GM12878 (cell line): Measurements from ENCODE around the gene FAM227A. TPM values are rescaled to one million over a fixed set of nuclear protein-coding genes. Genes with fewer than 3 reads are reported as not detected.

Source experiments
- ATAC-seq: fragments of 200-7000 bp; cut with Tn5 transposase; 3 replicates; pipeline ENCODE4 v1.9.1; 2020; ENCODE audit warnings: mild to moderate bottlenecking, moderate library complexity
- BruUV-seq: library from RNA; stranded (reverse); fragments of 400-500 nt; replicated peaks from 2 replicates; lab custom pipeline; 2021; lab: Mats Ljungman, UMichigan
- CTCF ChIA-PET: fragments of 300-600 bp; sonication (Branson Sonifier 250); formaldehyde crosslinking; extraction: SDS; loops from one replicate; lab custom pipeline; 2021; ENCODE audit warnings: inconsistent platforms; lab: Yijun Ruan, JAX
- POLR2A ChIA-PET: fragments of 350-600 bp; formaldehyde crosslinking; extraction: SDS; loops from one replicate; lab custom pipeline; 2021; ENCODE audit warnings: inconsistent platforms; lab: Charles Lee
- RAD21 ChIA-PET: fragments of 300-600 bp; sonication (Branson Sonifier 250); formaldehyde crosslinking; loops from one replicate; lab custom pipeline; 2023; ENCODE audit warnings: antibody characterized with exemption; ENCODE audit not compliant: unreplicated experiment; lab: Charles Lee
- SMC1A ChIA-PET: fragments of 300-600 bp; sonication (Branson Sonifier 250); formaldehyde crosslinking; loops from one replicate; lab custom pipeline; 2023; ENCODE audit not compliant: unreplicated experiment, uncharacterized antibody; lab: Charles Lee
- DNase-seq: peaks from one replicate; pipeline ENCODE4 v3.0.0-alpha.2; 2011; ENCODE audit warnings: low read depth, low spot score
- FAIRE-seq: peaks from 3 replicates; lab custom pipeline; 2011; peaks lifted over from hg19 to GRCh38; lab: Jason Lieb, UNC
- H2AFZ ChIP-seq: 2 replicates; pipeline ENCODE4 v1.6.0; 2011; ENCODE audit warnings: low read depth, low read length, control low read depth; ENCODE audit not compliant: control insufficient read depth
- H3K27ac ChIP-seq: 2 replicates; pipeline ENCODE4 v1.5.1; 2011; ENCODE audit warnings: control low read depth; ENCODE audit not compliant: control insufficient read depth, insufficient read depth
- H3K27me3 ChIP-seq, 2 experiments: replicated peaks in 1 of 2; 2 replicates each; pipeline versions ENCODE4 v1.6.0 to v1.6.1; 2011; ENCODE audit warnings: low read length in 1 of 2; ENCODE audit not compliant: control insufficient read depth in 2 of 2, insufficient read depth in 2 of 2
- H3K36me3 ChIP-seq, 2 experiments: 2 replicates each; pipeline ENCODE4 v1.5.1; 2011; ENCODE audit warnings: low read length in 1 of 2; ENCODE audit not compliant: control insufficient read depth in 2 of 2, insufficient read depth in 2 of 2
- H3K4me1 ChIP-seq: 2 replicates; pipeline ENCODE4 v1.6.1; 2011; ENCODE audit warnings: mild to moderate bottlenecking, low read length, moderate library complexity, mixed read lengths; ENCODE audit not compliant: control insufficient read depth, insufficient read depth
- H3K4me2 ChIP-seq: 2 replicates; pipeline ENCODE4 v1.6.0; 2011; ENCODE audit warnings: control low read depth; ENCODE audit not compliant: control insufficient read depth, insufficient read depth
- H3K4me3 ChIP-seq: fragments of 200-600 bp; sonication (generic); 2 replicates; pipeline ENCODE4 v1.5.1; 2016
- H3K79me2 ChIP-seq: 2 replicates; pipeline ENCODE4 v1.6.0; 2011; ENCODE audit warnings: low read length; ENCODE audit not compliant: control insufficient read depth, insufficient read depth
- H3K9ac ChIP-seq: 2 replicates; pipeline ENCODE4 v1.8.0; 2011; ENCODE audit warnings: low read length, control low read depth, mixed read lengths; ENCODE audit not compliant: control insufficient read depth, insufficient read depth
- H3K9me3 ChIP-seq: replicated peaks from 3 replicates; pipeline ENCODE4 v1.5.1; 2011; ENCODE audit warnings: mild to moderate bottlenecking, low read length; ENCODE audit not compliant: control insufficient read depth, insufficient read depth
- H4K20me1 ChIP-seq: 2 replicates; pipeline ENCODE4 v1.6.0; 2011; ENCODE audit not compliant: control insufficient read depth, insufficient read depth
- CBX3 ChIP-seq: fragments of 200-600 bp; sonication (generic); IDR thresholded peaks from 2 replicates; pipeline ENCODE4 v1.6.1; 2016; ENCODE audit warnings: low read depth, borderline replicate concordance
- CTCF ChIP-seq, 3 experiments: IDR thresholded peaks in 2 of 3; conservative IDR thresholded peaks in 1 of 3; 2 replicates each; pipeline ENCODE4 v1.5.1; 2011; ENCODE audit warnings: low read depth in 3 of 3, low read length in 3 of 3, mild to moderate bottlenecking in 3 of 3, control low read depth in 2 of 3, moderate library complexity in 2 of 3, inconsistent platforms in 1 of 3, mixed read lengths in 1 of 3; ENCODE audit not compliant: control insufficient read depth in 2 of 3, insufficient read depth in 1 of 3; ENCODE audit errors: extremely low read depth in 1 of 3
- GABPA ChIP-seq: IDR thresholded peaks from 2 replicates; pipeline ENCODE4 v1.6.1; 2014; ENCODE audit warnings: antibody characterized with exemption, low read depth, mild to moderate bottlenecking, inconsistent platforms
- NFIC ChIP-seq: IDR thresholded peaks from 2 replicates; pipeline ENCODE4 v1.6.1; 2012; ENCODE audit warnings: low read depth, mild to moderate bottlenecking, inconsistent platforms, low read length, moderate library complexity
- SMARCA5 ChIP-seq: fragments of 450-650 bp; IDR thresholded peaks from 2 replicates; pipeline ENCODE4 v1.6.1; 2017; ENCODE audit warnings: mild to moderate bottlenecking
- WRNIP1 ChIP-seq: IDR thresholded peaks from 2 replicates; pipeline ENCODE4 v1.6.1; 2011; ENCODE audit warnings: low read depth, low read length, improper control_type of control experiment, borderline replicate concordance
- WGBS: methylation state at CpG from one replicate; pipeline ENCODE4 v1.1.6; 2016; ENCODE audit warnings: low lambda C conversion rate; ENCODE audit not compliant: insufficient replicate concordance, insufficient coverage; ENCODE audit errors: missing lambda C conversion rate; 5-methylcytosine and 5-hydroxymethylcytosine counted together
- in situ Hi-C: fragments of 300-500 bp; cut with MboI; formaldehyde crosslinking; loops from 9 replicates; pipeline ENCODE4 v1.14.3; 2018; ENCODE audit warnings: mixed read lengths
- intact Hi-C: fragments of 100-400 bp; cut with micrococcal nuclease; formaldehyde crosslinking; loops from one replicate; pipeline ENCODE4 v1.14.2; 2022; ENCODE audit not compliant: unreplicated experiment
- polyA plus RNA-seq, 11 experiments: library from polyadenylated mRNA; depleted of rRNA in 4 of 11; unstranded in 6 of 11; stranded (reverse) in 5 of 11; fragments of >200 nt; fragmentation: Nextera tagmentation in 4 of 11; fragmentation: Illumina TruSeq in 1 of 11; extraction: Ambion mirVana in 4 of 11; extraction: Trizol in 1 of 11; gene quantifications; 1 replicate in 1 of 11; 2 replicates in 10 of 11; pipeline versions ENCODE4 v1.2.1 to v1.2.3, GENCODE V29; 2011 to 2016; ENCODE audit warnings: inconsistent platforms in 2 of 11, missing spikeins in 2 of 11, low read depth in 1 of 11
- total RNA-seq, 4 experiments: library from RNA; depleted of rRNA in 3 of 4; stranded (reverse); fragments of >200 nt in 3 of 4; fragmentation: Illumina TruSeq in 1 of 4; extraction: Trizol in 1 of 4; gene quantifications; 2 replicates each; pipeline versions ENCODE4 v1.2.1 to v1.2.3, GENCODE V29; 2013 to 2021

Gene FAM227A
- total and polyA plus RNA-seq, 10 of the 15 experiments (the other 5 are each of a cell fraction or from before 2014, with no cell fraction given): 0.02 to 0.59 (median 0.25) TPM

- CTCF ChIA-PET: interaction anchor here (1.3 kb wide), 2 partner anchors 14 to 501 kb away, joined by 4 read pairs; no protein-coding TSS in a partner anchor
These were observed 101.9 kb downstream of the FAM227A start for GRCh38 chr22:38554281-38554680.

More at GRCh38 chr22:38554281-38554680, 101.9 kb downstream of the FAM227A start:
- no peak for DNase-seq
- Histone ChIP-seq H3K27me3 (no peaks in the 10 kb centered on the region), H3K9me3 (no peaks in the 10 kb centered on the region), H3K4me2 (no peak overlapping the region), H3K4me1 (no peaks in the 10 kb centered on the region), H3K4me3 (no peak overlapping the region), H3K79me2 (no peaks in the 10 kb centered on the region), H2AFZ (no peak overlapping the region), H4K20me1 (no peaks in the 10 kb centered on the region), H3K9ac (no peak overlapping the region), H3K27ac (no peak overlapping the region), H3K36me3 (no peaks in the 10 kb centered on the region)
- TF ChIP-seq CTCF (IDR thresholded peaks at IDR 0.05 in 2 of 3, conservative IDR thresholded peaks at IDR 0.05 in 1 of 3; ENCODE audit: control insufficient read depth in 2 of 3, extremely low read depth in 1 of 3, insufficient read depth in 1 of 3, low read depth in 3 of 3, low read length in 3 of 3) (no peak), NFIC (no peak), SMARCA5 (no peak), WRNIP1 (no peak), CBX3 (no peak), GABPA (no peak)
- intact Hi-C loops: no loop called here
- ChIA-PET POLR2A (interaction anchor here (0.6 to 0.7 kb wide), 2 partner anchors 87 to 345 kb away, joined by 3 to 8 read pairs; no protein-coding TSS in a partner anchor), SMC1A (no interaction called here), RAD21 (no interaction called here)
- FAIRE-seq: no peak
- WGBS: 67% methylated on average over 3 of the region's 3 CpGs
- in situ Hi-C loops: no loop called here
- no peak for ATAC-seq
- BruUV-seq: no TSS peak
